T1000 (cell line): ENCODE results near the gene GDF2.

Experiments used
- DNase-seq: peaks from one replicate; lab custom pipeline; 2025; ENCODE audit warnings: mixed read lengths; lab: John Stamatoyannopoulos, UW

Gene GDF2

DNA sequence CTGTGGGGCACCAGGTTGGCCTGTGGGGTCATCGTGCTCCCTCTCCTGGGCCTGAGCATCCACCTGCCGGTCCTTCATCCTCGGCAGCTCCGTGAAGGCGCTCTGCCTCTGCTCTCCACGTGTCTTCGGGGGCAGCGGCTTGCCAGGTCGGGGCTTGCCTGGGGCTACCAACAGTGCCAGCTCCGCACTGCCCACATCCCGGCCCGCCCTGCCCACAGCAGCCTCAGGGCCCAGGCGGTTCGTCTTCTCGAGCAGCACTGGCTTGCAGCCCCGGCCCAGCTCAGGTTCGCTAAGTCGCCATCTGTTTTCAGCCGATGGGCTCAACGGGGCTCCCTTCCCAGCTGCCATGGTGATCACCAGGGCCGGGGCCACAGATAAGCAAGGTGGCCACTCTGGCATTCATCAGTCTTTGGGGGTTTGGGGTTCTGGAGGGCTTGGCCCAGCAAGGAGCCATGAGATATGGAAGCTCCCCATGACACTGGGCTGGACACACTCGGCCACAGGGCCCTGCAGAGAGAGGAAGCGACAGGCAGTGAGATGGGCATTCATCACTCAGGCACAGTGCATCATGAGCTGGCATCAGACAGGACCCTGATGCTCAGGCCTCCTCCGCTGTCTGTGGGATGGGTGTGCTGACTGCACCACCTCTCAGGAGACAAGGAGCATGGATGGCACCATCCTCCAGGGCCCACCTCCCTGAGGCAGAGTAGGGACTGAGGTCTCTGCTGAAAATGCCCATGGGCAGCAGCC lies 46.4 kb downstream of the GDF2 start:
- no peak for DNase-seq

DNA sequence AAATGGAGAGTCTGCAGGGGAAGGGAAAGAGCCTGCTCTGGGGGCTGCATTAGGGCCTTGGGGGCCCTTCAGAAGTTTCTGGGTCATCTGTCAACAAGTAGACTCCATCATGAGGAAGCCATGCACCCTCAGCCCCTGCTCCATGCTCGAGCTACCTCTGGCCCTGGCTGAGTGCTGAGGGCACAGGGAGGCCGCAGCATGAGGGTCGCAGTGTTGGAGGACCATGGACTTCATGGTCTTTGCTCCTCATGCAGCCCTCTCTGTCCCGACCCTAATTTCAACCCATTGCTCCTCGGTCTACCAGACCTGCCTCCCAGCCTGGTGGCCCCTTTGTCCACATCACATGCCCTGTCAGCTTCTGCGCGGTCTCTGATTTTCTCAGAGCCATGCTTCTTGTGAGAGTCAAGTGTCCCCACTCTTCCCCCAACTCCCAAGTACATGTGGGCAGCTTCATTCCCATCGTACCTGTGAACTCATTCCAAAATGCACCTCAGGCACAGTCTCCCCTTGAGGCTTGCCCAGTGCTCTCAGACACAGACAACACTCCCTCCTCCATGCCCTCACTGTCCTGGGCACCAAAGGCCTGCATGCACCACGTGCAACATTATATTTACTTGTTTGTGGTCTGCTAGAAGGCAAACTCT lies 47.1 kb downstream of the GDF2 start:
- no peak for DNase-seq

DNA sequence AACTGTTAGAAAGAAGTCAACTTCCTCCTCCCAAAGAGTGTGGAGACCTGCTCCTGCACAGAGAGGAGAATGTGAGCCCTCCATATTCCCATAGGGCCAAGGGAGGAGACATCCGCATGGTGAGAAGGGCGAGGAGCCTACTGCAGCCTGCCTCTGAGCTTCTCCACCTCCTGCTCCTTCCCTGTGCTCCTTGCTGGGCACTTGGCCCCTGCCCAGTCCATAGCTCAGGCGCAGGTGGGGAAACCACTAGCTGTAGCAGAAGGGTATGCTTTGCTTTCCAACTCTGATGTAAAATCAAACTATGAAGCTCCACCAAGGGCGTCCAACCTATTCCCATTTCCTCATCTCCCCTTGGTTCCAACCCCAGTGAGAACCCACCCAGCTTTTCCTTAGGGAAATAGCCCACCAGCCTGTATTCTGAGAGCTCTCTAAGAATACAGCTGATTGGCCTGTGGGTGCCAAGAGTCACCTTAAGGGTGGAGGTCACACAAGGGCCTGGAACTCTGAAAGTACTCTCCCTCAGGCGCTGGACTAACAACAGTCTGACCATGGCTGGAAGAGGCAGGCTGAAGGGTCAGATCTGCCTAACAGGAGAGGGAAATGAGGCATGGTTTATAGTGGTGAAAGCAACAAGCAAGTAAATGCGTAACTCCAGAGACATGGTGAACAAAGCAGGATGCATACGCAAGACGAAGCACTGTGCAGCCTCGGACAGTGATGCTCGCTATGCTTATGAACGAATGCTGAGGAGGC lies 47.9 kb downstream of the GDF2 start:
- DNase-seq: no peak

DNA sequence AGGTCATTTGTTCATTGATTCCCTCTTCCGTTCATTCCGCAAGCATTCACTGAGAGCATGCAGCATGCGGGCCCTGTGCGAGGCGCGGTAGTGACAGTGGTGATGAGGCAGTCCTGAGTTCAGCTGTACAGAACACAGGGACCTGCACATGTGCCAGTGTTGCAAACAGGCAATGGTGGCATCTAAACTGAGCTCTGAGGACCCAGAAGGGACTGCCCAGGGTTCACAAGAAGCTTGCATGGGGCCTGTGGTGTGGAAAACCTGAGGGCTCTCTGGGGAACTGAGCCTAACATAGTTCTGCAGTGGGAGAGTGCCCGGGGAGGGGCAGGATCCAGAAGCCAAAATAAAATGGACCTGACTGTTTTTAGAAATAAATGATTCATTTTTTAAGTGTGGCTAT lies 48.6 kb downstream of the GDF2 start:
- no peak for DNase-seq

DNA sequence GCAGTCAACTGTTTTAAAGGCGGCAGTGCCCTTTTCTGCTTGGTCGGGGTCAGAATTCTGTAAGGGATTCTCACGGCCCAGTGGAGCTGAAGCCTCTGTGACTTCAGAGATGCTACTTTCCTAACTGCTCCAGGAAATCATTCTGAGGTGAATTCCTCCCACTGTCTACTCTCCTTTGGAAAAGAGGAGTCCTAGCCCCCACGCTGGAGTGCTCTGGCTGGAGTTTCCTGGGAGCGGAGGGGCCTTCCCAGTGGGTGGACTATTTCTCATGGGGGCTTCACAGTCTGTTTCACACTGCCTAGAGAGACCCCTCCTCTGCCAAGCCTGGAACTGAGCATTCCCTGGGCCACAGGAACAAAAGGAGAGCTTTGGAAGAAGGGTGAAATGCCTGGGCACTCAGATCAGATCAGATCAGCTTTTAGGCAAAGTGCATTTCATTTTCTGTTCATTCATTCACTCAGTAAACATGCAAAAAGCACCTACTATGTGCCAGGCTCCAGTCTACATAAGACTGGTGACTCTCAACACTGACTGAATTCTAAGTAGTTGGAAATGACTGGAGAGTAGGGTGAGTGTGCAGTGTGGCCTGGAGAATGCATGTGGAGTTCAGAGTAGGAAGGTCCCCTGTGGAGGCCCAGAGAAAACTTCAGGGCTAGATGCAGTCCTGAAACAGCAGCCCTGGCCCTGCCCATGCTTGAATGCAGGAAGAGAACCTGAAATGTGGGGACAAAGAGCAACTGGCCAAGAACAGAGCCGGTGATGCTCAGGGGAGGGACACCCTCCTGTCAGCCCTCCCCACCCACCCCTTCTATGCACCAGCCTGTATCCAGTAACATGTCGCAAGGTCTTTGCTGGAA lies 49.6 kb downstream of the GDF2 start:
- no peak for DNase-seq

DNA sequence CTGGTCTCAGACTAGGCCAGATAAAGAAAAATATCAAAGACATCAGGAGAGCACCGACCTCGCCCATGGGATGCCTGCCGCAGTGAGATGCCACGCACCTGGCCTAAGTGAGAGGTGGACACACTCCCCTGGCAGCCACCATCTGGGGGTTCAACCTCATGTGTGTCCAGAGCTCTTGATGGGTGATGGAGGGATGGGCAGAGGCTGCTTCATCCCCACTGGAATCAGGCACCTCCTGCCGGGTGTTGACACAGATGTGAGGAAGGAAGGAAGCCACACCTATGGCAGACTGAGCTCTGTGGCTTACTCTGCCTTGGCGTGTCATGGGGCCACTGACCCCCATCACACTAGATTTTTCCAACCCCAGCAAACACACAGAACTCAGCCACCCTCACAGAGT lies 50.5 kb downstream of the GDF2 start:
- DNase-seq: no peak

DNA sequence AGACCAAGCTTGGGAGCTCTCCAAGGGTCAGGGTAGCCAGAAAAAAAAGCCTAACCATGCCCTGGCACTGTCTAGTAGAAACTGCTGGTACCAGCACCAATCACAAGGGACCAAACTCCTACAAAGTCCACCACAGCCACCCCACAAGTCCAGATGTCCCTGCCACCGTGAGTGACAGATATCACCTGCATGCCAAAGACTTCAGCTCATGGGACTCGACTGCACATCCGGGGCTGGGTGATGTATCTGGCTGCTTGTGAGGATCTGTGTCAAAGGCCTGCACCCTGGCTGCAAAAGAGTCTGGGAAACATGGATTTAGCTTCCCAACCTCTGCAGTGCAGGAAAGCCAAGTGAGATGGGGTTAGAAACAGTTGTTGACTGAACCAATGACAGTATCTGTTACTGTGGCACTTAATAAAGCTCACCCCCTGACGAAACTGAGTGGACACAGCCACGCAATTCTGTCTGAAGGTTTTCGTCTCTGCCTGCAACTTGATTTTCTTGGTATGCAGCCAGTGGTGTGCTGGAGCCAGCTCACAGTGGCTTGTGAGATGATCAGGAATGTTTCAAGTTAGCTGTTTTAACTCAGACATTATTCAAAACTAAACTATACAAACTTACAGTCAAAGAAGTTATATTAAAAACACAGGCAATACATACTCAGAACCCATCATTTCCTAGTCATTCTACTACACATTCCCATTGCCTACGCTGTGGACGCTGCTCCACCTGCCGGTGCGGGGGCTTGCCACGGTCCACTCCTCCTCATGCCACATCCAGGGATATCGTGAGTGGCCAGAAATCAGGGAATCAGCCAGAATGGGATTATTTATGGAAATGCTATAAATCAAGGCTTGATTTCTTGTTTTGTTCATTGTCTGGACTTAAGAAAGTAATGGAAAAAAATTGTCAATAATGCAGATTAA lies 52.6 kb downstream of the GDF2 start:
- DNase-seq: no peak

DNA sequence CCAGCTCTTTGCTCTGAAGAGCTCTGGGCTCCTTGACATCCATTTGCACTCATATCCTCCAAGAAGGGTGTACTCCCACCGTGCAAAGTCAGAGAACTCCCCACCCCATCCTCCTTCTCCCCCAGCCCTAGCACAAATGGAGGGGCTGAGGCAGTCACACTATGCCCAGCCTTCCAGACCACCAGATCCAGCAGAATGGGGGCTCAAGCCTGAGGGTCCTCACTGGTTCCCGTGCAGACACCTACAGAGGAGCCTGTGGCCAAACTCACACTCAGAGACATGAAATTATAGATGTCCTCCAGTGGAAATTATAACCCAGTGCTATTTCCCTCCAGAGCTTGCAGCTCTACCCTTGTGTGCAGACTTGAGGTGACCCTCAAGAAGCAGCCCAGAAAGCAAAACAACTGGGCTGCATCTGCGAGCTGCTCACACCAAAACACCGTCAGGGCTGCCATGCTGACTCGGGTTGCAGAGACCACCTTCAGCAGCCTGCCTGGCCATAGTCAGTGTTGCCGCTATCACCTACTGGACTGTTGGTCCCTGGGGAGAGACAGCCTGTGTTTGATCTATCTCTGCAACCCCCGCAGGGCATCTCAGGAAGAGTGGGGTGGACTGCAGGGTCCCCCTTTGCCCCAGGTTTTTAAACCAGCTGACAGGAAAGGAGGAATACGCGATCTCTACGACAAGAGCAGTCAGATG lies 54.4 kb downstream of the GDF2 start:
- no peak for DNase-seq
